GM21447 (cell line): ENCODE results near the gene TMTC1.

Experiments used
- ATAC-seq: cut with Tn5 transposase; IDR thresholded peaks from one replicate; pipeline ENCODE4 v1.9.1; 2021; ENCODE audit not compliant: unreplicated experiment

The TMTC1 gene

GRCh38 chr12:29741342-29742241 is 42.1 kb downstream of the TMTC1 start:
- ATAC-seq, result no peak

- no peak for ATAC-seq
These were observed 44.3 kb downstream of the TMTC1 start for GRCh38 chr12:29739279-29739991.

GRCh38 chr12:29738365-29738764 is 45.4 kb downstream of the TMTC1 start:
- no peak for ATAC-seq

- ATAC-seq, result no peak
These were observed 46.1 kb downstream of the TMTC1 start for GRCh38 chr12:29737644-29738043.

GRCh38 chr12:29735604-29736003 is 48.1 kb downstream of the TMTC1 start:
- no peak for ATAC-seq

DNA sequence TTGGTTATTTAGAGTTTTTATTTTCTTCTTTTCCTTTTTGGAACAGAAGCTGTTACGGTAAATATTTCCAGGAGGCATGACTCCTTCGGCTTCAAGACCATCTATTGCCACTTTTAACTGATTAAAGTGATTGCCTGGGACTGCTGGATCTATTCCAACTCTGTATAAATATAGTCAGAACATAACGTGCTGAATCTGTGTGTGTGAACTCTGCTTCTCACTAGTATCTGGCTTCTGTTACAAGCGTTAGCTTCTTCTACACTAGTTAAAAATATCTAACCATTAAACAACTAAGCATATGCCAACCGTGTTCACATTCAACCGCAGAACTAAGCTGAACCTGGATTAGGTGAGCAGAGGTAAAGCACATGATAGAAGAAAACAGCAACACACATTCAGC is 49.0 kb downstream of the TMTC1 start:
- ATAC-seq, result no peak

DNA sequence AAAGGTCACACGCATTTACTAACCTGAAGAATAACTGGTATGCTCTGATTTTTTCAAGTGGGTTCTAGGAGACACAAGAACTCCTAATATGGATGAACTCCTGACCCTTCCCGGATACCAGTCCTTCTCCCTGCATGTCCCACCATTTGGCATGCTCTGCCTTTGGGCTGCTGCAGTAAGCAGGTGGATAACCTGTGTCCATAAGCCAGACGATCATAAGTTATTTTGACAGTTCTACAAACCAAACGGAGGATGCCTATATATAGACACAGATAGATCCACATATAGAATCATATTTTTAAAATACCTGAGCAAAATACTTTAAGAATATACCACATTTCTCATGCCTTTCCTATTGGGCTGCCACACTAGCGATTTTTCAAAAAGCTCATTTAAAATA is 49.4 kb downstream of the TMTC1 start:
- ATAC-seq, result no peak

DNA sequence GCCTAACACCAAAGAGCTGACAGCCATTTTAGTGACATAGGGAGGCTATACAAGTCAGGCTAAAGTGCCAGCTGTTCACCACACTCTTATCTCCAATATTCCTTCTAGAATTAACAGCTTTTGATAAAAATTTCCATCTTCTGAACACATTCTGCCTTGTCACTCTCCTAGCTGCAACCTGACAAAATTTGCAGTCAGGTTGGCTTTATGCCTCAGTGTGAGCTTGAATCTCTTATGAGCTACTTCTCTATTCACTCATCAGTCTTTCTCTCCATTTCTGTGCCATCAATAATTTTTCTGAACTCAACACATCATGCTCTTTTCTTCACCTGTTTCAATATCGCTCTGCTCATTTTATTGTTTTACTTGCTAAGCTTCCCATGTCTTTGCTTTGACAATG is 50.2 kb downstream of the TMTC1 start:
- no peak for ATAC-seq

- ATAC-seq, result no peak
These were observed 50.7 kb downstream of the TMTC1 start for GRCh38 chr12:29733060-29733459.

DNA sequence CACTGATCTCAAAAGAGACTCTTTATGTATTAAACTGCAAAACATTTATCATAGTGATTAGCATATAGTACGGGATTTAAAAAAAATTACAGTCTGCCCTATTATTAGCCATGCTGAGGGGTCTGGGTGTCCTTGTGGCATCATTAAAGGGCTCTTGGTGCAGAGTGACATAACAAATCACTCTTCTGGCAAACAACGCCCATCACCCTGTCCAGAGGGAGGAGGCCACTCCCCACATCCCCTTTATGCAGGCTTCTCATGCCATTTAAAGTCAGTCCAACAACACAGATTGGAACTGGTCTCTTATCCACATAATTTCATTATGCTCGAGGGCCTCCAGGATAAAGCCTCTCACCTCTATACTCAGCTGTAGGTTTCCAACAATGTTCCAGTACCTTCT is 51.1 kb downstream of the TMTC1 start:
- ATAC-seq, result no peak

DNA sequence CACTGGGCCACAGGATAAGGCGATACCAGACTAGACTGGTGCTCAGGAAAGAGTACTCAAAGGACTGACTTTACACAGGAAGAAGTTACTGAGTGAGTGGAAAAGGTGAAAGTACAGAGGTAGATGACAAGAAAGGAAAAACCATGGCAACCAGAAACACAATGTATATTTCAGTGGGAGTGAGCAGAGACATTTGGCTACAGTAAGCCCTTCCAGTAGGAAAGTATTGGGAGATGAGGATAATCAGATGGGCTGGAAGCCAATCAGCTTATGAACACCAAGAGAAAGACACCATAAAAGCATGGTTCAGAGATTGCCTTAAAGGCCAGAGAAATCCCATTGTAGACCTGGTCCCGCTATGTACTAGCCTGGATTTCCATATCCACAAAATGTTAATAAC is 51.6 kb downstream of the TMTC1 start:
- no peak for ATAC-seq

- no peak for ATAC-seq
These were observed 52.2 kb downstream of the TMTC1 start for GRCh38 chr12:29731591-29731990.

DNA sequence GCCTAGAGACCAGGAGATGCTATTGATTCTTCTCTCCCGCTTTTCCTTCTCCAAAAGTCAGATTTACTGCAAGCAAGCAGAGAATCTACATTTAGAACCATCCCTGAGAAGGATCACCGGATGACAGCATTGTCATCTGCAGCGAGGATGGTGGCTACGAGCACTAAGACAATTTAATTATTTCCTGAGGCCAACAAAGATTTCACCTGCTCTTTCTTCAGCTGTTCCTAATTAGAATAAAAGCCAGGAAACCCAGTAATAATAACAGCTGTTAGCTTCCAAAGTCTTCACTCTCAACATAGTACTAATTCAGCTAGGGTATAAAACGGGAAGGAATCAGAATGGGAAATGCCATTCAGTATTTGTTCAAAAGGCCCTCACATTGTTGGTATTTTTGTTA is 53.3 kb downstream of the TMTC1 start:
- no peak for ATAC-seq

DNA sequence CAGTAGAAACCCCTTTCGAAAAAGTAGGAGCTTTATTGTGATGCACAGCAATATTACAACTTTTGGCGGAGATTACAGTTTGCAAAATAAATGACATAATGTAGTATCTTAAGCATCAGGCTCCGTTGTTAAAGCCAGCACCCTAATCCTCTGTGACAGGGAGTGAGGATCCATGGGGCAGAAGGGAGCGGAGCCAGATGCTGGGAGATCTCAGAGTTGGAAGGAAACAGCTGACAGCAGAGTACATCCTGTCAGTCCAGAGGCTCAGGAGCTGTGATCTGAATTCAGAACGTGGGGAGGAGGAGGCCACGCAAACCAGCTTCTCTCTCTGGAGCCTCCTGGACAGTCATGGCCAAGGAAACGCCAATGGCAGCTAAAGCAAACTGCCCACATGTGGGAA is 55.7 kb downstream of the TMTC1 start:
- ATAC-seq, result no peak

DNA sequence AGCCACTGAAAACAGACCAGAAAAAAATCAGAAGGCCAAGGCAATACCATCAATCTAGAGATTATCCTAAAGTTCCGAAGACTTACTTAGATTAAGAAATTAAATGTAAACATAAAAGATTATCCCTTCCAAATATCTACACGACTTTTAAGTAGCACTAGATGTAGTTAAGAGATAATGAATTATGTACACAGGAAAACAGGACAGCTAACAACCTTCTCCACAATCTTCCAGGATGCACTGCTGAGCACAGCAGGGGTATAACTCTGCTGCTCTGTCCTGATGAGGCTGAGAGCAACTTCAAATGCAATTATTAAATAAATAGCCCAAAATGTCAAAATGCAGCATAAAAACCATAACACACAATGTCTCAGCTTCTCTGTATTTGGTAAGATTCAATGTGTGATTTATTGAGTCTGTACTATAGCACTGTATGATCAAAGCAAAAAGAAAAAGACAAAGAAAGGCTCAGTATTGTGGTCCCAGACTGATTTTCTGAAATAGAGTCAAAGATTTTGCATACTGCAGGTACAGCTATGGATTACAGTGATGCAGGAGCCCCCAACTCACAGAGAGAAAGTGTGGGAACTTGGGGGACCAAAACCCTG is 56.9 kb downstream of the TMTC1 start:
- ATAC-seq, result no peak

GRCh38 chr12:29726321-29726692 is 57.4 kb downstream of the TMTC1 start:
- no peak for ATAC-seq

DNA sequence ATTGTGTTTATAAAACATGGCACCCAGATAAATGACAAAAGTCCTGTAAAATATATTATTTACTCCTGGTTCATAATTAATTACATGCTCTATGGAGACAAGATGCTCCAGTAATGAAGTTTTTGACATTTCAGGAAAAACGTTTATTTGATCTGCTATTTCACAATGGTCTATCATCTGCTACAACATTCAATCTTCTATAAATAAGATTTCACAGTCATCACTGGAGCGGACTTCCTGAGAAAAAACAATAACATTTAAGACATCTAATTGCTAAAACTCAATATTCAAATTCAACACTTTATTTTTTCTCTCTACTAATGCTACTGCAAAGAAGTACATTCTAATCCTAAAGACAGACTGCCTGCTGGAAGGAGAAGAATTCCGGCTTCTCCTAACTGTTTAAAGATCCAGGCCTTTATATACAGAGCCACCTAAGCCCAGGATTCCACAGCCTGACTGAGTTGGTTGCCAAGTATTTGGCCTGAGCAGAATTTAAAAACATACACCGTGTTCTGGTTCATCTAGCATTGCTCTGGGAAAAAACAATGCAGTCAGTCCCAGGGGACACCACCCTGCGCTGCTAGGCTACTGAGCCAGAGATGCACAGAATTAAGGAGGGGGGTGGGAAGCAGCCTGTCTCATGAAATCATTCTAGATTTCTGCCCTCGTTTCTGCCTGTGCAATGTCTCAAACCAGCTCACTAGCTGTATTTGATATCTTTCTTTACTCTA is 58.0 kb downstream of the TMTC1 start:
- ATAC-seq, result no peak

DNA sequence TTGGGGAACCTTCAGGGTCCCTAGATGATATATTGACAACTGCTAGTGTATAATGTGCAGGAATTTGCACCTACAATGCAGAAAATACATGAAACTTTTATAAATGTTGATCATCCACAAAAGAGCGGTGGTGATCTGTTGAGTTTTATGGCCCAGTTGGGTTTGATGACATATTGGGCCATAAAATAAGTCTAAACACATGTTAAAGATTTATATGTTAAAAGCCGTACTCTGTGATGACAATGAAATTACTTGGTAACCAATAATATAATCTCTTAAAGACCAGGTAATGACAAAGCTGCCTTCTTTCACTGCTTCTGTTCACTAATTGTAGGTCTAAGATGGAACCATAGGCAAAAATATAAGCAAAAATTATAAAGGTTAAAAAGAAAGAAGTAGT is 61.6 kb downstream of the TMTC1 start:
- no peak for ATAC-seq

GRCh38 chr12:29719381-29719780 is 64.4 kb downstream of the TMTC1 start:
- no peak for ATAC-seq

GRCh38 chr12:29717540-29718100 is 66.1 kb downstream of the TMTC1 start:
- no peak for ATAC-seq

DNA sequence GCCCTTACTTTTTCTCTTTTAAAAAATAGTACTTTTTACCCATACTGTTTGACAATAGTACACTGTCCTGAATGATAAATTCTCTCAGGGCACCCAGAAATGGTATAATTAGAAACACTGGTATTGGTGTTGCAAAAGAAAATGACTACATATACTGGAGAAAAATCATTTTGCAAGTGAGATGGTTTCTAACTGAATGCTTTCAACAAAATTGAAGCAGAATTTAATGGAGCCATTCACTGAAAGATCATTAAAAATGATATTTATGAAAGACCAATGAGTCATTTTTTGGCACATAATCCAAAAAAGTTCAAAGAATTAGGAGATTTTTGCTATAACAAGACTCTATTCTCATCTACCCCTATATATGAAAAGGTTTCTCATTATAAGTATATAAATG is 68.8 kb downstream of the TMTC1 start:
- ATAC-seq, result no peak
